IMR-90 (cell line): Measurements from ENCODE around the gene MGLL. TPM values are rescaled to one million over a fixed set of nuclear protein-coding genes. Genes with fewer than 3 reads are reported as not detected.

Experiments
- ATAC-seq: fragments of 200-7000 bp; cut with Tn5 transposase; 2 replicates; pipeline ENCODE4 v1.9.1; 2020; ENCODE audit warnings: low read depth, mild to moderate bottlenecking, moderate library complexity
- BruUV-seq: library from RNA; stranded (reverse); fragments of 400-500 nt; replicated peaks from 2 replicates; lab custom pipeline; 2021; lab: Mats Ljungman, UMichigan
- CTCF ChIA-PET: fragments of 300-600 bp; formaldehyde crosslinking; extraction: SDS; loops from one replicate; lab custom pipeline; 2021; ENCODE audit warnings: antibody characterized with exemption; lab: Yijun Ruan, JAX
- POLR2A ChIA-PET: fragments of 300-600 bp; sonication (Branson Sonifier 250); formaldehyde crosslinking; loops from one replicate; lab custom pipeline; 2022; ENCODE audit warnings: antibody characterized with exemption; ENCODE audit not compliant: unreplicated experiment; lab: Charles Lee
- DNase-seq: peaks from one replicate; pipeline ENCODE4 v3.0.0; 2013
- H2AFZ ChIP-seq: replicated peaks from 2 replicates; pipeline ENCODE3; 2013; ENCODE audit warnings: low read length, mild to moderate bottlenecking; ENCODE audit not compliant: poor library complexity
- H2AK5ac ChIP-seq: 2 replicates; pipeline ENCODE4 v1.6.1; 2013; ENCODE audit warnings: low read depth, low read length, inconsistent platforms
- H2AK9ac ChIP-seq: replicated peaks from 2 replicates; pipeline ENCODE3; 2013; ENCODE audit warnings: mild to moderate bottlenecking, low read depth, low read length, moderate library complexity; ENCODE audit not compliant: poor library complexity
- H2BK120ac ChIP-seq: 2 replicates; pipeline ENCODE4 v1.6.1; 2013; ENCODE audit warnings: low read depth, low read length, inconsistent platforms
- H2BK15ac ChIP-seq: 3 replicates; pipeline ENCODE4 v1.6.1; 2013; ENCODE audit warnings: low read depth, low read length, inconsistent platforms
- H2BK20ac ChIP-seq: 2 replicates; pipeline ENCODE4 v1.6.1; 2013; ENCODE audit warnings: low read depth, mild to moderate bottlenecking, inconsistent platforms, low read length, moderate library complexity
- H2BK5ac ChIP-seq: 2 replicates; pipeline ENCODE4 v1.6.1; 2013; ENCODE audit warnings: mild to moderate bottlenecking, low read depth, low read length, inconsistent platforms; ENCODE audit not compliant: poor library complexity, severe bottlenecking
- H3K14ac ChIP-seq: replicated peaks from 2 replicates; pipeline ENCODE4 v1.6.1; 2013; ENCODE audit warnings: low read depth, low read length, inconsistent platforms
- H3K18ac ChIP-seq: 2 replicates; pipeline ENCODE4 v1.6.1; 2013; ENCODE audit warnings: low read depth, low read length, control low read depth
- H3K23ac ChIP-seq: 2 replicates; pipeline ENCODE4 v1.6.1; 2013; ENCODE audit warnings: low read depth, low read length, inconsistent platforms
- H3K27ac ChIP-seq: 2 replicates; pipeline ENCODE4 v1.5.1; 2013; ENCODE audit warnings: mild to moderate bottlenecking, control low read depth, low read length; ENCODE audit not compliant: insufficient read depth
- H3K27me3 ChIP-seq: 2 replicates; pipeline ENCODE4 v1.6.1; 2013; ENCODE audit warnings: low read length; ENCODE audit not compliant: control insufficient read depth, insufficient read depth
- H3K36me3 ChIP-seq: 2 replicates; pipeline ENCODE4 v1.6.1; 2013; ENCODE audit warnings: low read length, mixed read lengths; ENCODE audit not compliant: control insufficient read depth, insufficient read depth
- H3K4ac ChIP-seq: 2 replicates; pipeline ENCODE4 v1.6.1; 2013; ENCODE audit warnings: low read depth, low read length, inconsistent platforms
- H3K4me1 ChIP-seq: 2 replicates; pipeline ENCODE4 v1.6.1; 2013; ENCODE audit warnings: low read length, mixed read lengths; ENCODE audit not compliant: control insufficient read depth, insufficient read depth
- H3K4me2 ChIP-seq: 2 replicates; pipeline ENCODE4 v1.6.1; 2013; ENCODE audit warnings: low read depth, mild to moderate bottlenecking, control low read depth, low read length, moderate library complexity
- H3K4me3 ChIP-seq: 2 replicates; pipeline ENCODE4 v1.5.1; 2013; ENCODE audit warnings: low read depth, mild to moderate bottlenecking, control low read depth, low read length, moderate library complexity; ENCODE audit not compliant: insufficient read depth
- H3K56ac ChIP-seq: 2 replicates; pipeline ENCODE4 v1.6.1; 2013; ENCODE audit warnings: low read length, inconsistent platforms; ENCODE audit not compliant: insufficient read depth; ENCODE audit errors: extremely low read depth
- H3K79me1 ChIP-seq, 2 experiments: 2 replicates each; pipeline ENCODE4 v1.6.1; 2013; ENCODE audit warnings: low read length in 2 of 2, inconsistent platforms in 1 of 2, low read depth in 1 of 2
- H3K9ac ChIP-seq: 2 replicates; pipeline ENCODE4 v1.6.1; 2013; ENCODE audit warnings: low read depth, low read length, control low read depth
- H3K9me1 ChIP-seq: 2 replicates; pipeline ENCODE4 v1.6.1; 2013; ENCODE audit warnings: low read length, inconsistent platforms; ENCODE audit not compliant: insufficient read depth
- H3K9me3 ChIP-seq: 2 replicates; pipeline ENCODE4 v1.6.1; 2013; ENCODE audit warnings: low read length; ENCODE audit not compliant: control insufficient read depth, insufficient read depth
- H4K20me1 ChIP-seq: 2 replicates; pipeline ENCODE4 v1.6.1; 2013; ENCODE audit warnings: low read length, inconsistent platforms; ENCODE audit not compliant: insufficient read depth
- H4K5ac ChIP-seq: 2 replicates; pipeline ENCODE4 v1.6.1; 2013; ENCODE audit warnings: mild to moderate bottlenecking, low read depth, low read length, control low read depth
- H4K8ac ChIP-seq, 2 experiments: 2 replicates each; pipeline ENCODE4 v1.6.1; 2013; ENCODE audit warnings: low read depth in 2 of 2, low read length in 2 of 2, control low read depth in 1 of 2, inconsistent platforms in 1 of 2
- H4K91ac ChIP-seq: 2 replicates; pipeline ENCODE4 v1.6.1; 2013; ENCODE audit warnings: low read depth, low read length, inconsistent platforms; ENCODE audit not compliant: insufficient read depth
- BHLHE40 ChIP-seq: fragments of 150-350 bp; IDR thresholded peaks from 2 replicates; pipeline ENCODE4 v1.6.1; 2016; ENCODE audit warnings: mild to moderate bottlenecking, low read depth, low read length
- CEBPB ChIP-seq: IDR thresholded peaks from 2 replicates; pipeline ENCODE4 v1.6.1; 2012; ENCODE audit warnings: low read depth, low read length, improper control_type of control experiment
- CHD1 ChIP-seq: IDR thresholded peaks from 2 replicates; pipeline ENCODE4 v1.6.1; 2012; ENCODE audit warnings: low read depth, low read length, improper control_type of control experiment
- FOS ChIP-seq: fragments of 150-350 bp; IDR thresholded peaks from 2 replicates; pipeline ENCODE4 v1.6.1; 2016; ENCODE audit warnings: low read depth, low read length
- MAFK ChIP-seq: IDR thresholded peaks from 2 replicates; pipeline ENCODE4 v1.6.1; 2012; ENCODE audit warnings: low read depth, low read length, improper control_type of control experiment
- MAZ ChIP-seq: IDR thresholded peaks from 2 replicates; pipeline ENCODE4 v1.6.1; 2012; ENCODE audit warnings: low read depth, mild to moderate bottlenecking, low read length, improper control_type of control experiment, moderate library complexity, borderline replicate concordance
- SMC3 ChIP-seq: fragments of 150-350 bp; IDR thresholded peaks from 2 replicates; pipeline ENCODE4 v1.6.1; 2016; ENCODE audit warnings: low read depth, mild to moderate bottlenecking, antibody characterized with exemption, low read length, moderate library complexity
- WGBS, 2 experiments: methylation state at CpG; one replicate each; pipeline versions ENCODE4 v1.1.5 to v1.1.7; 2013; ENCODE audit warnings: missing lambda C conversion rate in 2 of 2; ENCODE audit not compliant: insufficient read length in 1 of 2; ENCODE audit errors: extremely low coverage in 2 of 2; 5-methylcytosine and 5-hydroxymethylcytosine counted together
- dilution Hi-C: fragments of 300-500 bp; cut with HindIII; formaldehyde crosslinking; loops from one replicate; pipeline ENCODE4 v1.14.3; 2018; ENCODE audit warnings: low sequenced_read_pairs; ENCODE audit not compliant: unreplicated experiment
- in situ Hi-C: fragments of 300-500 bp; cut with MboI; formaldehyde crosslinking; loops from 3 replicates; pipeline ENCODE4 v1.14.3; 2019; ENCODE audit warnings: low sequenced_read_pairs, inconsistent platforms, mixed read lengths
- intact Hi-C: fragments of 100-400 bp; cut with micrococcal nuclease; formaldehyde crosslinking; loops from 2 replicates; pipeline ENCODE4 v1.10.0; 2022
- polyA plus RNA-seq, 3 experiments: library from polyadenylated mRNA; depleted of rRNA; stranded (reverse); fragments of >200 nt; gene quantifications; 2 replicates each; pipeline ENCODE4 v1.2.3, GENCODE V29; 2012; ENCODE audit warnings: low replicate concordance in 1 of 3
- total RNA-seq: library from RNA; depleted of rRNA; stranded (reverse); fragments of >200 nt; gene quantifications from 2 replicates; pipeline ENCODE4 v1.2.3, GENCODE V29; 2012
- TF ChIP-seq, protein P1 (sequence below): conservative IDR thresholded peaks from 2 replicates; pipeline ENCODE4 v1.5.1; 2012; ENCODE audit warnings: mild to moderate bottlenecking, low read depth, low read length, improper control_type of control experiment

MGLL gene
- total and polyA plus RNA-seq, 2 of the 4 experiments (the other 2 are of a cell fraction), result 23.7 to 60.6 TPM

DNA sequence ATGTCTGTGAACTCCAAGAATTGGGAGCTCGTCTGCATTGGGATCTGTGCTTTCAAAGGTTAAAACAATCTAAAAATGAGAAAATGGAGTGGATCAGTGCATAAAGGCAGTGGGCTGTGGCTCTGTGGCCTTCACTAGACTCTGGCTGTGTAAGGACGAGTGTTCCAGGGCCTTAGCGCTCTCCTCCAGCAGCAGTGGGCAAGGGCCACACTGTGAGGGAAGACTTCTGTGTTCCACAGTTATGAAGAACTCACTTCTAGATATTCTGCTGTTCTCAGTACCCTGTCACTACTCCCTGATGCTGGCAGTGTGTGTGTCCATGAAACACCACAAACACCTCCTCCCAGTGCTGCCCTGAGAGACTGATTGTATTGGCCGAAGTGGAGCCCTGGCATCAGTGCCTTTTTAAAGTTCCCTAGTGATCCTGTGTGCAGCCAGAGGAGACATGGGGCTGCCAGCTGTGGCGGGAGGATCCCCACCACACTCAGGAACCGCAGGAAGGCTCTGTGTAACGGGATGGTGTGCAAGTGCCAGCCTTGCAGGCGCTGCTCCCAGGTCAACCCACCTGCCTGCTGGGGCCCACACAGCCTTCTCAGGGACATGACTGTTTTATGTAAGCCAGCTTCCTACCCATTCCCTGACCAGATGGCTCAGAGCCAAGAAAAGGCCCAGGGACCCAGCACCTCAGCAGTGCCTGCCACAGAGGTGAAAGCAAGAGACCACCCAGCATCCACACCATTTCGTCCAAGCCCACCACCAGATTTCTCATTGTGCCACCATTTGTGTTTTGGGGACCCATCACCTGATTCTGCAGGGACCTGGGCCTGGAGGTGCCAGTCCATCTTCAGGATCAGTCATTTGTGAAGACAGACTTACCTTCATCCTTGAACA, 109.2 kb downstream of the MGLL start:
- no TSS peak for BruUV-seq
- Histone ChIP-seq H3K4me1 (peaks cover 5% of the 10 kb centered on the region; the same call in 1 of the 2 replicates), H2BK15ac (no peak overlapping the region), H4K8ac (no peak overlapping the region), H3K9me1 (peaks cover 15% of the 10 kb centered on the region), H3K23ac (no peak overlapping the region), H4K91ac (no peak overlapping the region), H2BK5ac (no peak overlapping the region), H3K36me3 (peaks cover 11% of the 10 kb centered on the region), H3K9me3 (no peaks in the 10 kb centered on the region), H3K14ac (no peak overlapping the region; the same call in 1 of the 2 replicates), H3K27me3 (no peaks in the 10 kb centered on the region), H2AK5ac (no peak overlapping the region), H3K79me1 (peaks cover 10 to 52% of the 10 kb centered on the region in 2 experiments; a peak in 3 of 4 replicates), H2BK20ac (no peak overlapping the region), H3K27ac (no peak overlapping the region), H3K9ac (no peak overlapping the region), H3K4ac (no peak overlapping the region), H2AFZ (no peak overlapping the region), H3K18ac (no peak overlapping the region), H2AK9ac (no peak overlapping the region), H2BK120ac (no peak overlapping the region), H3K4me3 (no peak overlapping the region), H3K56ac (no peak overlapping the region), H4K5ac (no peak overlapping the region), H4K20me1 (no peaks in the 10 kb centered on the region), H3K4me2 (no peak overlapping the region)
- TF ChIP-seq SMC3 (no peak), MAZ (no peak), CEBPB (no peak), MAFK (no peak), BHLHE40 (no peak), FOS (no peak), CHD1 (no peak)
- TF ChIP-seq, protein P1, sequence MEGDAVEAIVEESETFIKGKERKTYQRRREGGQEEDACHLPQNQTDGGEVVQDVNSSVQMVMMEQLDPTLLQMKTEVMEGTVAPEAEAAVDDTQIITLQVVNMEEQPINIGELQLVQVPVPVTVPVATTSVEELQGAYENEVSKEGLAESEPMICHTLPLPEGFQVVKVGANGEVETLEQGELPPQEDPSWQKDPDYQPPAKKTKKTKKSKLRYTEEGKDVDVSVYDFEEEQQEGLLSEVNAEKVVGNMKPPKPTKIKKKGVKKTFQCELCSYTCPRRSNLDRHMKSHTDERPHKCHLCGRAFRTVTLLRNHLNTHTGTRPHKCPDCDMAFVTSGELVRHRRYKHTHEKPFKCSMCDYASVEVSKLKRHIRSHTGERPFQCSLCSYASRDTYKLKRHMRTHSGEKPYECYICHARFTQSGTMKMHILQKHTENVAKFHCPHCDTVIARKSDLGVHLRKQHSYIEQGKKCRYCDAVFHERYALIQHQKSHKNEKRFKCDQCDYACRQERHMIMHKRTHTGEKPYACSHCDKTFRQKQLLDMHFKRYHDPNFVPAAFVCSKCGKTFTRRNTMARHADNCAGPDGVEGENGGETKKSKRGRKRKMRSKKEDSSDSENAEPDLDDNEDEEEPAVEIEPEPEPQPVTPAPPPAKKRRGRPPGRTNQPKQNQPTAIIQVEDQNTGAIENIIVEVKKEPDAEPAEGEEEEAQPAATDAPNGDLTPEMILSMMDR, result no peak
- in situ Hi-C loops, result no loop called here
- dilution Hi-C loops, result no loop called here
- ChIA-PET POLR2A (no interaction called here), CTCF (no interaction called here)
- DNase-seq (no peak), ATAC-seq (no peak)
- intact Hi-C loops, result no loop called here
- WGBS, 2 experiments, result 58% methylated on average over 2 of the region's 9 CpGs; no CpG with 5 or more reads in 1 of the 2 experiments
